Measurements from ENCODE around the gene CCDC149. TPM values are rescaled to one million over a fixed set of nuclear protein-coding genes. Genes with fewer than 3 reads are reported as not detected.

The CCDC149 gene
- total RNA-seq, 3 donors from 2014 or later (not counting 1 experiment from before 2014, with no cell fraction given) = 0.14 to 0.86 (median 0.43) TPM

DNA sequence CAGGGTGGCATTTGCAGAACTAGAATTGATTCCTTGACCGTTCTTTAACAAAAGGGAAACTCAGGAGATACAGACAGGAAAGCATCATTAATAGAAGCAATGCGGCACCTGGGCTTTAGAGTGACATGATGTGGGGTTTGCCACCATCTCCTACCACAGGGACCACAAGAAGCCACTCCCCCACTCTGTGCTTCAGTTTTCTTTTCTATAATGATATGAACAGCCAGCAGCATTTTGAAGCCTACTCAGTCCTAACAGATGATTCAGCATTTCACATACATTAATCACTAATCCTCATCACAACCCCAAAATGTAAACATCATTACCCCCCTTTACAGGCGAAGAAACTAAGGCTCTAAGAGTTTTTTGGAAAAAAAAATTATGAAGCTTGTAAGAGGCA lies 22.9 kb downstream of the CCDC149 start:
- no peak overlapping the region for H3K4me3 Mint-ChIP-seq
- no peak for ATAC-seq
- Histone ChIP-seq H3K4me3 (ENCODE audit: low read length) (no peak overlapping the region), H3K4me1 (ENCODE audit: control insufficient read depth, insufficient read depth, low read length) (no peaks in the 10 kb centered on the region), H3K27ac (ENCODE audit: low read length) (no peak overlapping the region), H3K9me3 (ENCODE audit: control insufficient read depth, insufficient read depth, low read length) (no peaks in the 10 kb centered on the region), H3K27me3 (ENCODE audit: control insufficient read depth, insufficient read depth, low read length) (no peaks in the 10 kb centered on the region), H3K36me3 (ENCODE audit: control insufficient read depth, insufficient read depth, low read length) (no peaks in the 10 kb centered on the region)
- no peaks in the 10 kb centered on the region for H3K4me1 Mint-ChIP-seq
- WGBS (ENCODE audit: insufficient coverage) = 76% methylated on average over 2 of the region's 3 CpGs
- TF ChIP-seq, protein P1, sequence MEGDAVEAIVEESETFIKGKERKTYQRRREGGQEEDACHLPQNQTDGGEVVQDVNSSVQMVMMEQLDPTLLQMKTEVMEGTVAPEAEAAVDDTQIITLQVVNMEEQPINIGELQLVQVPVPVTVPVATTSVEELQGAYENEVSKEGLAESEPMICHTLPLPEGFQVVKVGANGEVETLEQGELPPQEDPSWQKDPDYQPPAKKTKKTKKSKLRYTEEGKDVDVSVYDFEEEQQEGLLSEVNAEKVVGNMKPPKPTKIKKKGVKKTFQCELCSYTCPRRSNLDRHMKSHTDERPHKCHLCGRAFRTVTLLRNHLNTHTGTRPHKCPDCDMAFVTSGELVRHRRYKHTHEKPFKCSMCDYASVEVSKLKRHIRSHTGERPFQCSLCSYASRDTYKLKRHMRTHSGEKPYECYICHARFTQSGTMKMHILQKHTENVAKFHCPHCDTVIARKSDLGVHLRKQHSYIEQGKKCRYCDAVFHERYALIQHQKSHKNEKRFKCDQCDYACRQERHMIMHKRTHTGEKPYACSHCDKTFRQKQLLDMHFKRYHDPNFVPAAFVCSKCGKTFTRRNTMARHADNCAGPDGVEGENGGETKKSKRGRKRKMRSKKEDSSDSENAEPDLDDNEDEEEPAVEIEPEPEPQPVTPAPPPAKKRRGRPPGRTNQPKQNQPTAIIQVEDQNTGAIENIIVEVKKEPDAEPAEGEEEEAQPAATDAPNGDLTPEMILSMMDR (IDR thresholded peaks at IDR 0.05) = no peak
- H3K36me3 Mint-ChIP-seq = no peaks in the 10 kb centered on the region
- H3K27me3 Mint-ChIP-seq (ENCODE audit: low read depth in 2 of 2) = no peaks in the 10 kb centered on the region
- no peaks in the 10 kb centered on the region for H3K9me3 Mint-ChIP-seq
- intact Hi-C loops (cut with micrococcal nuclease) = no loop called here
- DNase-seq = no peak
- H3K27ac Mint-ChIP-seq = no peak overlapping the region

GRCh38 chr4:24888475-24889344 lies 24.1 kb downstream of the CCDC149 start:
- intact Hi-C loops (cut with micrococcal nuclease) = no loop called here
- ATAC-seq (no peak), DNase-seq (no peak)
- Mint-ChIP-seq H3K9me3 (no peaks in the 10 kb centered on the region), H3K4me1 (no peaks in the 10 kb centered on the region), H3K27ac (no peak overlapping the region), H3K27me3 (ENCODE audit: low read depth in 2 of 2) (peaks cover 0 to 7% of the 10 kb centered on the region in 2 donors), H3K36me3 (no peaks in the 10 kb centered on the region), H3K4me3 (no peak overlapping the region)
- 83% methylated on average over 8 of the region's 8 CpGs for WGBS (ENCODE audit: insufficient coverage)
- Histone ChIP-seq H3K9me3 (ENCODE audit: control insufficient read depth, insufficient read depth, low read length) (no peaks in the 10 kb centered on the region), H3K27me3 (ENCODE audit: control insufficient read depth, insufficient read depth, low read length) (no peaks in the 10 kb centered on the region), H3K27ac (ENCODE audit: low read length) (no peak overlapping the region), H3K4me1 (ENCODE audit: control insufficient read depth, insufficient read depth, low read length) (no peaks in the 10 kb centered on the region), H3K4me3 (ENCODE audit: low read length) (no peak overlapping the region), H3K36me3 (ENCODE audit: control insufficient read depth, insufficient read depth, low read length) (no peaks in the 10 kb centered on the region)
- TF ChIP-seq, protein P1 (IDR thresholded peaks at IDR 0.05) = no peak

DNA sequence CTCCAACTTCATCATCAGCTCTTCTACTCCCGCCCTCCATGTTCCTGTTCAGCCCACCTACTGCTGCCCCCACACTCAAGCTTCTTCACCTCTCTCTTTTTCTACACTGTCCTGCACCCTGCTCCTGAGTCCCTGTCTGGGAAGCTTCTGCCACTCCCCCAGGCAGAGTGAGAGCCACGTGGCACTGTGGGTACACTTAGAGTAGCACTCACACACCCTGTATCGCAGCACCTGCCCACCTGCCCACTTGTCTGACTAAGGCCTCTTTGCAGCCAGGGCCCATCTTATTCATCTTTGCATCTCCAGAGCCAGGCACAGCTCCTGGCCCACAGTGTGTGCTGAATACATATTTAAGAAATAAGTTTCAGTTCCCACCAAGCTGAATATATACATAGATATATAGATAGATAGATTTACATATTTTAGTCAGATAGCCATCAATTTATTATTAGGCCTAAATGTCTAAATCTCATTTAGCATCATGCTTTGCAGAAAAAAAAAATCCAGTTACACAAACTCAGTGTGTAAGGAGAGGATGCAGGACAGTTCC lies 24.9 kb downstream of the CCDC149 start:
- no peaks in the 10 kb centered on the region for H3K9me3 Mint-ChIP-seq
- no peaks in the 10 kb centered on the region for H3K4me1 ChIP-seq (ENCODE audit: control insufficient read depth, insufficient read depth, low read length)
- WGBS (ENCODE audit: insufficient coverage) = 75% methylated on average over 3 of the region's 3 CpGs

More for the DNA sequence above, 24.9 kb downstream of the CCDC149 start:
- H3K27me3 ChIP-seq (ENCODE audit: control insufficient read depth, insufficient read depth, low read length) = no peaks in the 10 kb centered on the region
- Mint-ChIP-seq H3K27ac (no peak overlapping the region), H3K4me3 (no peak overlapping the region), H3K36me3 (no peaks in the 10 kb centered on the region), H3K4me1 (no peaks in the 10 kb centered on the region), H3K27me3 (ENCODE audit: low read depth in 2 of 2) (peaks cover 0 to 7% of the 10 kb centered on the region in 2 donors)
- intact Hi-C loops (cut with micrococcal nuclease) = no loop called here
- H3K27ac ChIP-seq (ENCODE audit: low read length) = no peak overlapping the region
- no peak overlapping the region for H3K4me3 ChIP-seq (ENCODE audit: low read length)
- ATAC-seq (no peak), DNase-seq (no peak)
- TF ChIP-seq, protein P1 (IDR thresholded peaks at IDR 0.05) = no peak
- no peaks in the 10 kb centered on the region for H3K36me3 ChIP-seq (ENCODE audit: control insufficient read depth, insufficient read depth, low read length)
- no peaks in the 10 kb centered on the region for H3K9me3 ChIP-seq (ENCODE audit: control insufficient read depth, insufficient read depth, low read length)
